ENCODE measurements around the gene KCNQ1. TPM values are rescaled to one million over a fixed set of nuclear protein-coding genes. Genes with fewer than 3 reads are reported as not detected.

KCNQ1 gene
- total RNA-seq, 1 donor from 2014 or later = 2.7 TPM

GRCh38 chr11:2830030-2830812 is 385.4 kb downstream of the KCNQ1 start:
- Histone ChIP-seq H3K4me3 (no peak overlapping the region), H3K4me1 (peaks cover 16% of the 10 kb centered on the region), H3K27me3 (no peaks in the 10 kb centered on the region), H3K36me3 (no peaks in the 10 kb centered on the region), H3K9me3 (no peaks in the 10 kb centered on the region), H3K27ac (no peak overlapping the region)
- TF ChIP-seq CTCF (IDR thresholded peaks at IDR 0.05) (no peak), POLR2AphosphoS5 (IDR thresholded peaks at IDR 0.05; ENCODE audit: insufficient read depth in 1 of 2, low read depth in 1 of 2) (no peak), POLR2A (IDR thresholded peaks at IDR 0.05) (no peak)
- DNase-seq (ENCODE audit: extremely low spot score in 2 of 2) = no peak
- intact Hi-C loops (cut with DNase I) = no loop called here

GRCh38 chr11:2830886-2831285 is 386.1 kb downstream of the KCNQ1 start:
- TF ChIP-seq CTCF (IDR thresholded peaks at IDR 0.05) (no peak), POLR2A (IDR thresholded peaks at IDR 0.05) (no peak), POLR2AphosphoS5 (IDR thresholded peaks at IDR 0.05; ENCODE audit: insufficient read depth in 1 of 2, low read depth in 1 of 2) (no peak)
- Histone ChIP-seq H3K4me1 (peaks cover 10% of the 10 kb centered on the region), H3K9me3 (no peaks in the 10 kb centered on the region), H3K27me3 (no peaks in the 10 kb centered on the region), H3K4me3 (no peak overlapping the region), H3K36me3 (no peaks in the 10 kb centered on the region), H3K27ac (no peak overlapping the region)
- intact Hi-C loops (cut with DNase I) = no loop called here
- no peak for DNase-seq (ENCODE audit: extremely low spot score in 2 of 2)

GRCh38 chr11:2831781-2832532 is 387.1 kb downstream of the KCNQ1 start:
- no peak for DNase-seq (ENCODE audit: extremely low spot score in 2 of 2)
- no peak overlapping the region for H3K4me3 ChIP-seq
- H3K4me1 ChIP-seq = peaks cover 9% of the 10 kb centered on the region
- no peaks in the 10 kb centered on the region for H3K9me3 ChIP-seq
- no peaks in the 10 kb centered on the region for H3K27me3 ChIP-seq
- intact Hi-C loops (cut with DNase I) = no loop called here
- TF ChIP-seq POLR2AphosphoS5 (IDR thresholded peaks at IDR 0.05; ENCODE audit: insufficient read depth in 1 of 2, low read depth in 1 of 2) = no peak
- no peak for TF ChIP-seq POLR2A (IDR thresholded peaks at IDR 0.05)
- no peak for TF ChIP-seq CTCF (IDR thresholded peaks at IDR 0.05)
- H3K27ac ChIP-seq = no peak overlapping the region
- H3K36me3 ChIP-seq = no peaks in the 10 kb centered on the region

- TF ChIP-seq CTCF (IDR thresholded peaks at IDR 0.05) (no peak), POLR2AphosphoS5 (IDR thresholded peaks at IDR 0.05; ENCODE audit: insufficient read depth in 1 of 2, low read depth in 1 of 2) (no peak), POLR2A (IDR thresholded peaks at IDR 0.05) (no peak)
- Histone ChIP-seq H3K9me3 (no peaks in the 10 kb centered on the region), H3K4me1 (peaks cover 15% of the 10 kb centered on the region), H3K4me3 (no peak overlapping the region), H3K36me3 (no peaks in the 10 kb centered on the region), H3K27me3 (no peaks in the 10 kb centered on the region), H3K27ac (no peak overlapping the region)
- DNase-seq (ENCODE audit: extremely low spot score in 2 of 2) = no peak
- intact Hi-C loops (cut with DNase I) = no loop called here
Observed at GRCh38 chr11:2832533-2833020, 387.8 kb downstream of the KCNQ1 start.
